ENCODE results near the gene CC2D2B.
A peak's percentile ranks its signal among the peaks of the same experiment; 100 is the strongest.
"Not testable (repeated sequence)": the region's sequence is repeated elsewhere in the genome, so short reads cannot be mapped to it uniquely, and the experiment has no call there.

Gene CC2D2B

DNA sequence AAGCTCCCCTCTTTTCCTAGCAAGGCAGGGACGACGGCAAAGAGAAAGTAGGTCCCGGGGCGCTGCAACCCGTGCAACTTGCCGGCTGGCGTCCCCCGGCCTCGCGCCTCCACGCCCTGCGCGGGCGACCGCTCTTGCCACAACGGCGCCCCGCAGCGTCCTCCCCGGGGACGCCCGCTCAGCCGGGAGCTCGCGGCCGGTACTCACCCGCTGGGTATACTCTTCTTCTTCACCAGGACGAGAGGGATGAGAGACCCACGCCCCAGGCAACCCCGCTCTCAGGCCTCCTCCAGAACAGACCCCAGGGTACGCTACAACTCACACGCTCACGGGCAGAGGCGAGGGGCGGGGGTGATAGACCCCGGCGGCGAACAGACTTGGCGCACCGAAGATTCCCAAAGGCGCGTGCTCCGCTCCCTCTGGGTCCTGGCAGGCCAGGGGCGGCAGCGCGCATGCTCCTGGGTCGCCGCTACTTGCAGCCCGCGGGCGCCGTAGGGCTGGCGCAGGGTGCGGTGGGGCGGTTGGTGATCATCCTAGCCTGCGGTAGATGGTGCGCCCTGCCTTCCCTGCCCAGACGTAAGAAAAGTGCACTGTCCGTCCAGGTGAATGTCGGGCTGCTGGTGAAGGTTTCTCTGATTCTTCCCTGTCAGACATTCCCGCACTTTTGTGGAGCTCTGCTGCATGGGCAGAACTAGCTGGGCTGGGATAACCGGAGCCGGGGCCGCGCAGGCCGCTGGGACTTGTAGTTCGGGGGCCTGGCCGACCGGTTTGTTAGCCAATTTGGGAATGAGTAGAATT lies at the start of gene CC2D2B:
TSS of gene CC2D2B (plus strand) at position 520 of the 798 bp plus-strand sequence. CDS start 3,349 bp downstream, outside the sequence.
- peak; percentile 48 to 85 for DNase-seq

DNA sequence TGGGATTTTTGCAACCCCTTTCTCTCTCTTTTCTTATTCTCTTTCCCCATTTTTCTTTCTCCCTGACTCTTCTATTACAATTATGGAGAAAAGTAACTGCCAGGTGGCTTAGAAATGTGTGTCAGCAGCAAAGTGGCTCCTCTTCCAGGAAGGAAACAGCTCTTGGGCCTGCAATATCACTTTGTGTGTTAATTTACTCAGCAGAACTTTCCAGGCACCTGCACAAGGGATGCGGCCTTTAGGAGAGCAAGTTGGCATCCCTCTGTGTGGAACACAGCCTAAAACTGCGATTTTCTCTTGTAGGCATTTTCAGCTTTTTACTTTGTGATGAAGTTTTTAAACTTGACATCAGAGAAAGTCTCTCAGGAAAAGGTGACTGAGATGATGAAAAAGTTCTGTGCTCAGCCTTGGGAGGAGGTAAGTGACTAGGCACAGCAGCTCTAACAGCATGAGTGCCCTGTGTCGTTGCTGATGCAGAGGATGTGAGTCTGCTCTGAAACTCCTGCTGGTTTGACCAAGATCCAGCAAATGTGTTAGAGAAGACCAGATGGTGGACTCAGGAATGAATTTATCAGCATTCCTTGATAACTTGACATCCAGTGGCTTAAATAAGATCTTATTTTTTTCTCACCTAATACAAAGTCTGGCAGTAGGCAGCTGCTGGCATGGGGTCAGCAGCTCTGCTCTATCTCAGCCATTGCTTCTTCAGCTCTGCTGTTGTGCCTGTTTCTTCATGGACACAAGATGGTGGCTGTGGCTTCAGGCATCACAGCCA lies 47.4 kb upstream of the CC2D2B start:
- DNase-seq: no peak

- DNase-seq: no peak
Observed at GRCh38 chr10:95861386-95861785, 46.4 kb upstream of the CC2D2B start.

GRCh38 chr10:95864906-95865813 lies 42.6 kb upstream of the CC2D2B start:
- peak in 1 of 2 experiments; percentile 46 for DNase-seq

DNA sequence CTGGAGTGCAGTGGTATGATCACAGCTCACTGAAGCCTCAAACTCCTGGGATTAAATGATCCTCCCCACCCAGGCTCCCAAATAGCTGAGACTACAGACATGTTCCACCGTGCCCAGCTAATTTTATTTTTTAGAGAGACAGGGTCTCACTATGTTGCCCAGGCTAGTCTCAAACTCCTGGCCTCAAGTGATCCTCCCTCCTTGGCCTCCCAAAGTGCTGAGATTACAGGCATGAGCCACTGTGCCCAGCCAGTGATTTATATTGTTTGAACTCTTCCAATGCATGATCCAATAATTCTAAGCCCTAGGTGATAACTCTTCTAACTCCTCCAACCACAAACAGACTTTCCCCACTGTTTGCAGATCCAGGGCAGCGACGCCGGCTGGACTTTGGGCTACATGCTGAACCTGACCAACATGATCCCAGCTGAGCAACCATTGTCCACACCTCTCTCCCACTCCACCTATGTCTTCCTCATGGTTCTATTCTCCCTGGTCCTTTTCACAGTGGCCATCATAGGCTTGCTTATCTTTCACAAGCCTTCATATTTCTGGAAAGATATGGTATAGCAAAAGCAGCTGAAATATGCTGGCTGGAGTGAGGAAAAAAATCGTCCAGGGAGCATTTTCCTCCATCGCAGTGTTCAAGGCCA lies 41.8 kb upstream of the CC2D2B start:
- no peak for DNase-seq

DNA sequence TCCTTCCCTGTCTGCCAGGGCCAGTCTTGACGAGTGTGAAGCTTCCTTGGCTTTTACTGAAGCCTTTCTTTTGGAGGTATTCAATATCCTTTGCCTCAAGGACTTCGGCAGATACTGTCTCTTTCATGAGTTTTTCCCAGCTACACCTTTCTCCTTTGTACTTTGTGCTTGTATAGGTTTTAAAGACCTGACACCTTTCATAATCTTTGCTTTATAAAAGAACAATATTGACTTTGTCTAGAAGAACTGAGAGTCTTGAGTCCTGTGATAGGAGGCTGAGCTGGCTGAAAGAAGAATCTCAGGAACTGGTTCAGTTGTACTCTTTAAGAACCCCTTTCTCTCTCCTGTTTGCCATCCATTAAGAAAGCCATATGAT lies 41.3 kb upstream of the CC2D2B start:
- DNase-seq: no peak

DNA sequence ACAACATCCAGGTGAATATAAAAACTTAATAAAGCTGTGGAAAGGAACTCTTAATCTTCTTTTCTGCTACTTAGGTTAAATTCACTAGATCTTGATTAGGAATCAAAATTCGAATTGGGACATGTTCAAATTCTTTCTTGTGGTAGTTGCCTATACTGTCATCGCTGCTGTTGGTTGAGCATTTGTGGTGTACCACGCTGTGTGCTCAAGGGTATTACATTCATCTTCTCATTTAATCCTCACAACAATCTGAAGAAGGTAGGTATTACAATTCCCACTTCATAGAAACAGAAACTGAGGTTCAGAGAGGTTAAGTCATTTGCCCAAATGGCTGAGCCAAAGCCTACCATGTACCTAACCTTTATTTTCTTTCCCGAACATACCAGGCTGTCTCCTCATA lies 39.9 kb upstream of the CC2D2B start:
- DNase-seq: no peak

GRCh38 chr10:95872158-95872711 lies 35.5 kb upstream of the CC2D2B start:
- no peak for DNase-seq

- DNase-seq: no peak
Observed at GRCh38 chr10:95873139-95873538, 34.6 kb upstream of the CC2D2B start.

DNA sequence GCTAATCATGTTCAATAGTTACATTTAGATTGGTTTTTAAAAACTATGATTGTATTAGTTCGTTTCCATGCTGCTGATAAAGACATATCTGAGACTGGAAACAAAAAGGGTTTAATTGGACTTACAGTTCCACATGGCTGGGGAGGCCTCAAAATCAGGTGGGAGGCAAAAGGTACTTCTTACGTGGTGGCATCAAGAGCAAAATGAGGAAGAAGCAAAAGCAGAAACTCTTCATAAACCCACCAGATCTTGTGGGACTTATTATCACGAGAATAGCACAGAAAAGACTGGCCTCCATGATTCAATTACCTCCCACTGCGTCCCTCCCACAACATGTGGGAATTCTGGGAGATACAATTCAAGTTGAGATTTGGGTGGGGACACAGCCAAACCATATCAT lies 34.1 kb upstream of the CC2D2B start:
- no peak for DNase-seq

GRCh38 chr10:95874783-95875182 lies 33.0 kb upstream of the CC2D2B start:
- DNase-seq: not testable (repeated sequence)

- no peak for DNase-seq
Observed at GRCh38 chr10:95876756-95877155, 31.0 kb upstream of the CC2D2B start.

GRCh38 chr10:95877881-95878280 lies 29.9 kb upstream of the CC2D2B start:
- DNase-seq: no peak

DNA sequence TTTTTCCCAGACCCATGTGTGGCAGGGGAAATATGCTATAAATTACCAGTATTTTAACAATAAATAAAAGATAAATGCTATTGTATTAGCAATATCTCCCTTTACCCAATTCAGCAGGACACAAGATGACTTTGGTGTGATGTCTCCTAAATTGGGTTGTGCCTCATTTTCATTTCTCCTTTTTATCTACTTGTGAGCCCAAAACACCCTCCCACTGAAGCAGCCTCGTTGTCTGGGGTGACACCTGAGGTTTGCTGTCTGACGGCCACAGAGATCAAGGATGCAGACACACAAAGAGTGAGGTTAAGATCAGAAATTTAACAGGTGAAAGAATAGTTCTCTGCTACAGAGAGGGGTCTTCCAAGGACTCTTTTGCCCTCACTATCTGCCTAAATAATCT lies 27.1 kb upstream of the CC2D2B start:
- DNase-seq: no peak

DNA sequence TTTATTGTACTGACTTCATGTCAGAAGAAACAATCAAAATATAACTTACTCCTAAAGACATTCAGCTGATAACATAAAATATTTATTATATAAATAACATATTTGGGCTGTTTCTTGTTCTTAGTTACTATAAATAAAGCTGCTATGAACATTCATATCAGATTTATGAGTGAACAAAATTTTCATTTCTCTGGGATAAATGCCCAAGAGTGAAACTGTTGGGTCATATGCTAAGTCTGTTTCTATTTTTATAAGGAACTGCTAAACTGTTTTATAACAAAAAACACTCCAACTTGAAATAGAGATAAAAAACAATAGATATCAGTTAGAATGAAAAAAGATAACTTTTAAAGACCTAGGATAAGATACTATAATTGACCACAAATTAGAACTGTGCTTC lies 26.5 kb upstream of the CC2D2B start:
- DNase-seq: no peak

DNA sequence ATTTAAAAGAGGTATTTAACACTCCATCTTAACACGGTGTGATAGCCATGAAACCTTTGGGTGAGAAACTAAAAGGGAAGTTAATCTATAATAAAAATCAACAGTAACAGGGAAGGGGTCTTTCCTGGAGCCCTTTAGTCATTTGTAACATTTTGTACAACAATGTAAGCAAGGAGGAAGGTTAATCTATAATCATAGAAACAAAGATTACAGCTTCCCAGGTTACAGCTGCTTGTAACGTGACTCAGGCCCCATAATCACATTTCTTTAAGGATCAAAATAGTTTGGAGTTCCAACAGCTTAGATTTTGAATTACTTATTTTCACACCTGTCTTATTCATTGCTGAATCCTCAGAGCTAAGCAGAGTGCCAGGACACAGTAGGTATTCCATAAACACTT lies 17.9 kb upstream of the CC2D2B start:
- no peak for DNase-seq

GRCh38 chr10:95896071-95896850 lies 11.5 kb upstream of the CC2D2B start:
- DNase-seq: no peak

- not testable (repeated sequence) for DNase-seq
Observed at GRCh38 chr10:95905897-95906580, 1.7 kb upstream of the CC2D2B start.

DNA sequence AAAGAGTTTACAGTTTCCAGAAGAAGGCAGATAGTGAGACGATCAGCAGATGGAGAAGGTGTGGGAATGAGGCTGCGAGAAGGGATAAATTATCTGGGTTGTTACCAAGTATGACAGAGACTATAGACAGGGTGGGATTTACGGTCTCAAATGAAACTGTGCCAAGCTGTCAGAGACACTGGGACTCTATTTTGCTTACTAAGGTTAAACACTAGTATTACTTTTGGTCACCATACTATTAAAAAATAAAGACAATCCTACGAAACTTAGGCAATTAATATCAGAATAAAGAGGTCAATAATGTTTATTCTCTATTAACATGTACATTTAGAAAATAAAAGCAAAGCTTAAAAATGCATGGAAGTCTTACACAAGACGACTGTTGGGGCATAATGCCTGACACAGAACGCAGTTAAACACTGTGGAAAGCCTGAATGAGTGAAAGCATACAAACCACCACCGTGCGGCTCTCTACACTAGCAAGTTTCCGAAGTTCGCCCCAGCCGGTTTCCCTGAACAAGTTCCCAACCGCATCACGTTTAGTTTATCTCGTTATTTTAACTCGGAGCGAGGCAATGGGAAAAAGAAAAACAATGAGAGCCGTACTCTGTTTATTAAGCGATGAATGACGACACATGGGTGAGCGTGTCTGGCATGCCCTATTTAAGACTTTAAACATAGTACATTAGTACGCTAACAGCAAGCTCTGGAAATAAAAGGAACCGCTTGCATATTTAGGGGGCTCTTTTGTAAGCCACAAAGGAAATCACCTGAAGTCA lies 909 bp upstream of the CC2D2B start:
- DNase-seq: peak; percentile 29 to 65

DNA sequence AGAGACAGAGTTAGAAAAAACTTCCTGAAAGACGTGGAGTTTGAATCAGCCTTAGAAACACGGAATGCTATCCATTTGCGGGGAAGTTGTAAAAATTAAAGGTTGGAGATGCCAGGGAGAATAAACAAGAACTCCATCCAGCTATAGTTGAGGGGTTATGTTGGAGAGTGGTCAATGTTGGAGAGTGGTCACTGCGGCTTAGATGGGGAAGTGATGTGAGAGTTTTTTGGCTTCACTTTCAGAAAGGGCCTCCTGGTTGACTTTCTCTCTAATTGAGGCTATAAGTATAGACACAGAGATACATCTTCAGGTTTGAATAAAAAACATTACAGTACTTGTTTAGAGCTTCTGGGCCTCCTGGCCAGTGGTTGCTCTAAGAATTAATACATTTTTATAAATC lies 675 bp downstream of the CC2D2B start:
- no peak for DNase-seq

Measured in NCI-H526 (cell line).